ENCODE data around the gene ZNF879. TPM values are rescaled to one million over a fixed set of nuclear protein-coding genes. Genes with fewer than 3 reads are reported as not detected.

Gene ZNF879
- total and polyA plus RNA-seq, 2 of the 13 experiments (the other 11 are each of a cell fraction or from before 2014, with no cell fraction given): 0.83 to 2.8 TPM

DNA sequence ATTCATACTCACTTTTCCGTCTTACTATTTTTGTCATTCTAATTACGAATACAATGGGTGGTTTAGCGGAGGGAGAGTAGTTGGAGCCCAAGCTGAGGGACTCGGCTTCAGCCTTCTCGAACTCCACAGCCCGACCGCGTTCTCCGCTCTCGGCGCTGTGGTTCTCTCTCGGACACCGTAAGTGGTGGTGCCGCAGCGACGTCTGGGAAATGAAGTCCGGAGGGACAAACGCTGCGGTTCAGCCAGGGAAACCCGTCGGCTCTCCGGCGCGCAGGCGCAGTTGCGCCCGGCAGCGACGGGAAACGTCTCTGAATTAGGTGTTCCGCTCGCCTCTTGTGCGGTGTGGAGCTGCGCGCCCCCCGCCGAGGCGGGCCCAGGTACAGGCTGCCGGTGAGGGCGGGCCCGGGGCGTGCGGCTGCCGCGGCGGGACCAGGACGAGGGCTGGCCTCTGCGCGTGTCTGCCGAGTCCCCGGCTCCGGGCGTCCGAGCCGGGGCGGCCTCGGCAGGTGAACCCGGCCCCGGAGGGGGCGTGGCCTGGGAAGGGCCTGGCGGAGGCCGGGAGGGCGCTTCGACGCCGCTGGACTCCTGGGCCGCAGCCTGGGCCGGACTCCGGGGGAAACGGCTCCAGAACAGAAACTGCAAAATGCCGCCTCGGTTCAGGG, at the start of gene ZNF879 (continued):
- TF ChIP-seq CCAR2 (optimal IDR thresholded peaks at IDR 0.05; ENCODE audit: low read depth, low read length): no peak
- TF ChIP-seq, protein P1, sequence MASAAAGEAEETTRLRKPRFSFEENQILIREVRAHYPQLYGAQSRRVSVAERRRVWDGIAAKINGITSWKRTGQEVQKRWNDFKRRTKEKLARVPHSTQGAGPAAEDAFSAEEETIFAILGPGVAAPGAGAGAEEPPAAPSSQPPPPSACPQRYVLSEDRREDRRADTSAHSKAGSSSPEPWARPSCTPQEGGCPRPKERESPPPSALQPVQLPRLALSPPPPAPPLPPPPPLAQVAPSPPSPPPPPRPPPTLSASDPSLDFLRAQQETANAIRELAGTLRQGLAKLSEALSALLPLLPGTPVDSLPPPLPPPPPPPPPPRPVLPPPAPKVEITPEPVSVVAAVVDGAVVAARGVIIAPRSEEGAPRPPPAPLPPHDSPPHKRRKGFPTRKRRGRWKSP (CRISPR knock-in tag; IDR thresholded peaks at IDR 0.05): peak; percentile 37; the same call in 1 of the 2 replicates
- TF ChIP-seq, protein P2, sequence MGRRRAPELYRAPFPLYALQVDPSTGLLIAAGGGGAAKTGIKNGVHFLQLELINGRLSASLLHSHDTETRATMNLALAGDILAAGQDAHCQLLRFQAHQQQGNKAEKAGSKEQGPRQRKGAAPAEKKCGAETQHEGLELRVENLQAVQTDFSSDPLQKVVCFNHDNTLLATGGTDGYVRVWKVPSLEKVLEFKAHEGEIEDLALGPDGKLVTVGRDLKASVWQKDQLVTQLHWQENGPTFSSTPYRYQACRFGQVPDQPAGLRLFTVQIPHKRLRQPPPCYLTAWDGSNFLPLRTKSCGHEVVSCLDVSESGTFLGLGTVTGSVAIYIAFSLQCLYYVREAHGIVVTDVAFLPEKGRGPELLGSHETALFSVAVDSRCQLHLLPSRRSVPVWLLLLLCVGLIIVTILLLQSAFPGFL (CRISPR knock-in tag; IDR thresholded peaks at IDR 0.05): no peak
- TF ChIP-seq SIX4 (CRISPR knock-in tag; IDR thresholded peaks at IDR 0.05): no peak
- TF ChIP-seq RFXAP (CRISPR knock-in tag; IDR thresholded peaks at IDR 0.05; ENCODE audit: borderline replicate concordance): peak; percentile 76
- TF ChIP-seq, protein P3, sequence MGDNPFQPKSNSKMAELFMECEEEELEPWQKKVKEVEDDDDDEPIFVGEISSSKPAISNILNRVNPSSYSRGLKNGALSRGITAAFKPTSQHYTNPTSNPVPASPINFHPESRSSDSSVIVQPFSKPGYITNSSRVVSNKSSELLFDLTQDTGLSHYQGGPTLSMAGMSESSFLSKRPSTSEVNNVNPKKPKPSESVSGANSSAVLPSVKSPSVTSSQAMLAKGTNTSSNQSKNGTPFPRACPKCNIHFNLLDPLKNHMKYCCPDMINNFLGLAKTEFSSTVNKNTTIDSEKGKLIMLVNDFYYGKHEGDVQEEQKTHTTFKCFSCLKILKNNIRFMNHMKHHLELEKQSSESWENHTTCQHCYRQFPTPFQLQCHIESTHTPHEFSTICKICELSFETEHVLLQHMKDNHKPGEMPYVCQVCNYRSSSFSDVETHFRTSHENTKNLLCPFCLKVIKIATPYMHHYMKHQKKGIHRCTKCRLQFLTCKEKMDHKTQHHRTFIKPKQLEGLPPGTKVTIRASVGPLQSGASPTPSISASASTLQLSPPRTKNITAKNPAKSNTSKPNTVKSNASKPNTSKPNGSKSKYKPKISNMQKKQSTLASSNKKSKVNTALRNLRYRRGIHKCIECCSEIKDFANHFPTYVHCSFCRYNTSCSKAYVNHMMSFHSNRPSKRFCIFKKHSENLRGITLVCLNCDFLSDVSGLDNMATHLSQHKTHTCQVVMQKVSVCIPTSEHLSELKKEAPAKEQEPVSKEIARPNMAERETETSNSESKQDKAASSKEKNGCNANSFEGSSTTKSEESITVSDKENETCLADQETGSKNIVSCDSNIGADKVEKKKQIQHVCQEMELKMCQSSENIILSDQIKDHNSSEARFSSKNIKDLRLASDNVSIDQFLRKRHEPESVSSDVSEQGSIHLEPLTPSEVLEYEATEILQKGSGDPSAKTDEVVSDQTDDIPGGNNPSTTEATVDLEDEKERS (CRISPR knock-in tag; IDR thresholded peaks at IDR 0.05): no peak
- TF ChIP-seq HOXA9 (CRISPR knock-in tag; IDR thresholded peaks at IDR 0.05; ENCODE audit: borderline replicate concordance): no peak
- TF ChIP-seq, protein P4, sequence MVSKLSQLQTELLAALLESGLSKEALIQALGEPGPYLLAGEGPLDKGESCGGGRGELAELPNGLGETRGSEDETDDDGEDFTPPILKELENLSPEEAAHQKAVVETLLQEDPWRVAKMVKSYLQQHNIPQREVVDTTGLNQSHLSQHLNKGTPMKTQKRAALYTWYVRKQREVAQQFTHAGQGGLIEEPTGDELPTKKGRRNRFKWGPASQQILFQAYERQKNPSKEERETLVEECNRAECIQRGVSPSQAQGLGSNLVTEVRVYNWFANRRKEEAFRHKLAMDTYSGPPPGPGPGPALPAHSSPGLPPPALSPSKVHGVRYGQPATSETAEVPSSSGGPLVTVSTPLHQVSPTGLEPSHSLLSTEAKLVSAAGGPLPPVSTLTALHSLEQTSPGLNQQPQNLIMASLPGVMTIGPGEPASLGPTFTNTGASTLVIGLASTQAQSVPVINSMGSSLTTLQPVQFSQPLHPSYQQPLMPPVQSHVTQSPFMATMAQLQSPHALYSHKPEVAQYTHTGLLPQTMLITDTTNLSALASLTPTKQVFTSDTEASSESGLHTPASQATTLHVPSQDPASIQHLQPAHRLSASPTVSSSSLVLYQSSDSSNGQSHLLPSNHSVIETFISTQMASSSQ (IDR thresholded peaks at IDR 0.05; ENCODE audit: low read depth): no peak
- TF ChIP-seq, protein P4 (CRISPR knock-in tag; IDR thresholded peaks at IDR 0.05; ENCODE audit: borderline replicate concordance): no peak; the same call in 1 of the 2 replicates
- TF ChIP-seq, protein P5, sequence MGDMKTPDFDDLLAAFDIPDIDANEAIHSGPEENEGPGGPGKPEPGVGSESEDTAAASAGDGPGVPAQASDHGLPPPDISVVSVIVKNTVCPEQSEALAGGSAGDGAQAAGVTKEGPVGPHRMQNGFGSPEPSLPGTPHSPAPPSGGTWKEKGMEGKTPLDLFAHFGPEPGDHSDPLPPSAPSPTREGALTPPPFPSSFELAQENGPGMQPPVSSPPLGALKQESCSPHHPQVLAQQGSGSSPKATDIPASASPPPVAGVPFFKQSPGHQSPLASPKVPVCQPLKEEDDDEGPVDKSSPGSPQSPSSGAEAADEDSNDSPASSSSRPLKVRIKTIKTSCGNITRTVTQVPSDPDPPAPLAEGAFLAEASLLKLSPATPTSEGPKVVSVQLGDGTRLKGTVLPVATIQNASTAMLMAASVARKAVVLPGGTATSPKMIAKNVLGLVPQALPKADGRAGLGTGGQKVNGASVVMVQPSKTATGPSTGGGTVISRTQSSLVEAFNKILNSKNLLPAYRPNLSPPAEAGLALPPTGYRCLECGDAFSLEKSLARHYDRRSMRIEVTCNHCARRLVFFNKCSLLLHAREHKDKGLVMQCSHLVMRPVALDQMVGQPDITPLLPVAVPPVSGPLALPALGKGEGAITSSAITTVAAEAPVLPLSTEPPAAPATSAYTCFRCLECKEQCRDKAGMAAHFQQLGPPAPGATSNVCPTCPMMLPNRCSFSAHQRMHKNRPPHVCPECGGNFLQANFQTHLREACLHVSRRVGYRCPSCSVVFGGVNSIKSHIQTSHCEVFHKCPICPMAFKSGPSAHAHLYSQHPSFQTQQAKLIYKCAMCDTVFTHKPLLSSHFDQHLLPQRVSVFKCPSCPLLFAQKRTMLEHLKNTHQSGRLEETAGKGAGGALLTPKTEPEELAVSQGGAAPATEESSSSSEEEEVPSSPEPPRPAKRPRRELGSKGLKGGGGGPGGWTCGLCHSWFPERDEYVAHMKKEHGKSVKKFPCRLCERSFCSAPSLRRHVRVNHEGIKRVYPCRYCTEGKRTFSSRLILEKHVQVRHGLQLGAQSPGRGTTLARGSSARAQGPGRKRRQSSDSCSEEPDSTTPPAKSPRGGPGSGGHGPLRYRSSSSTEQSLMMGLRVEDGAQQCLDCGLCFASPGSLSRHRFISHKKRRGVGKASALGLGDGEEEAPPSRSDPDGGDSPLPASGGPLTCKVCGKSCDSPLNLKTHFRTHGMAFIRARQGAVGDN (CRISPR knock-in tag; IDR thresholded peaks at IDR 0.05): peak; percentile 82
- TF ChIP-seq RBAK (CRISPR knock-in tag; IDR thresholded peaks at IDR 0.05): no peak
- TF ChIP-seq, protein P6, sequence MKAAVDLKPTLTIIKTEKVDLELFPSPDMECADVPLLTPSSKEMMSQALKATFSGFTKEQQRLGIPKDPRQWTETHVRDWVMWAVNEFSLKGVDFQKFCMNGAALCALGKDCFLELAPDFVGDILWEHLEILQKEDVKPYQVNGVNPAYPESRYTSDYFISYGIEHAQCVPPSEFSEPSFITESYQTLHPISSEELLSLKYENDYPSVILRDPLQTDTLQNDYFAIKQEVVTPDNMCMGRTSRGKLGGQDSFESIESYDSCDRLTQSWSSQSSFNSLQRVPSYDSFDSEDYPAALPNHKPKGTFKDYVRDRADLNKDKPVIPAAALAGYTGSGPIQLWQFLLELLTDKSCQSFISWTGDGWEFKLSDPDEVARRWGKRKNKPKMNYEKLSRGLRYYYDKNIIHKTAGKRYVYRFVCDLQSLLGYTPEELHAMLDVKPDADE (CRISPR knock-in tag; IDR thresholded peaks at IDR 0.05): 0 out of 2 replicates have a peak, but pooled peaks have one; percentile 55
- TF ChIP-seq ZNF749 (CRISPR knock-in tag; IDR thresholded peaks at IDR 0.05; ENCODE audit: borderline replicate concordance): no peak
